Endothelial cell of umbilical vein (primary cell): ENCODE data around the gene SRSF10.
"Not testable (repeated sequence)": the region's sequence is repeated elsewhere in the genome, so short reads cannot be mapped to it uniquely, and the experiment has no call there.

Source experiments
- CTCF ChIP-seq, 2 donors: IDR thresholded peaks; 1 replicate in 1 of 2; 2 replicates in 1 of 2; pipeline ENCODE4 v1.5.1; 2011; ENCODE audit warnings: low read length in 2 of 2, mild to moderate bottlenecking in 2 of 2, moderate library complexity in 2 of 2, control low read depth in 1 of 2, inconsistent platforms in 1 of 2, low read depth in 1 of 2; ENCODE audit not compliant: insufficient read depth in 1 of 2; ENCODE audit errors: extremely low read depth in 1 of 2
- EZH2 ChIP-seq: IDR thresholded peaks from 2 replicates; pipeline ENCODE4 v1.6.1; 2012; ENCODE audit warnings: borderline replicate concordance, low read depth, mild to moderate bottlenecking, moderate library complexity, low read length, inconsistent platforms; ENCODE audit not compliant: severe bottlenecking
- FOS ChIP-seq: IDR thresholded peaks from 2 replicates; pipeline ENCODE4 v1.6.1; 2011; ENCODE audit warnings: mild to moderate bottlenecking, low read length, moderate library complexity, borderline replicate concordance; ENCODE audit not compliant: insufficient read depth
- GATA2 ChIP-seq: IDR thresholded peaks from 2 replicates; pipeline ENCODE4 v1.7.0; 2011; ENCODE audit warnings: low read depth, mild to moderate bottlenecking, moderate library complexity, mixed read lengths, low read length; ENCODE audit not compliant: insufficient read length, insufficient read depth
- JUN ChIP-seq: IDR thresholded peaks from 2 replicates; pipeline ENCODE4 v1.6.1; 2011; ENCODE audit warnings: borderline replicate concordance, low read depth; ENCODE audit not compliant: insufficient read length, insufficient read depth
- MAX ChIP-seq: IDR thresholded peaks from 2 replicates; pipeline ENCODE4 v1.6.1; 2011; ENCODE audit not compliant: insufficient read depth, insufficient read length
- MYC ChIP-seq: IDR thresholded peaks from one replicate; pipeline ENCODE4 v1.6.1; 2011; ENCODE audit warnings: mild to moderate bottlenecking, low read depth, low read length
- POLR2A ChIP-seq: IDR thresholded peaks from 2 replicates; pipeline ENCODE4 v1.6.1; 2012; ENCODE audit warnings: low read depth, mild to moderate bottlenecking, control low read depth, low read length
- POLR2AphosphoS5 ChIP-seq: IDR thresholded peaks from 2 replicates; pipeline ENCODE4 v1.6.1; 2012; ENCODE audit warnings: low read depth, mild to moderate bottlenecking, control low read depth, low read length, moderate library complexity; ENCODE audit not compliant: insufficient read depth

- TF ChIP-seq FOS; JUN; EZH2; POLR2A; CTCF (IDR thresholded peaks at IDR 0.05; ENCODE audit: extremely low read depth in 1 of 2, insufficient read depth in 1 of 2, low read depth in 1 of 2, low read length in 2 of 2); POLR2AphosphoS5; MYC; MAX; GATA2: not testable (repeated sequence)
These were observed 28.6 kb upstream of the SRSF10 start for GRCh38 chr1:24008574-24009184.
